KMS-11 (cell line): Measurements from ENCODE around the gene MAPK1.

Experiments
- H2AFZ ChIP-seq: fragments of 200-600 bp; sonication (generic); 2 replicates; pipeline ENCODE4 v1.6.1; 2016; ENCODE audit warnings: antibody characterized with exemption, mixed run types, low read depth
- H3K27ac ChIP-seq: fragments of 200-600 bp; sonication (generic); 2 replicates; pipeline ENCODE4 v1.6.1; 2016; ENCODE audit warnings: mild to moderate bottlenecking, mixed run types
- H3K27me3 ChIP-seq: fragments of 200-600 bp; sonication (generic); 2 replicates; pipeline ENCODE4 v1.6.1; 2017; ENCODE audit warnings: mild to moderate bottlenecking, low read depth, mixed run types, moderate library complexity; ENCODE audit not compliant: insufficient read depth
- H3K36me3 ChIP-seq: fragments of 200-600 bp; sonication (generic); 2 replicates; pipeline ENCODE4 v1.6.1; 2017; ENCODE audit warnings: mild to moderate bottlenecking, mixed run types; ENCODE audit not compliant: insufficient read depth
- H3K4me1 ChIP-seq: fragments of 200-600 bp; sonication (generic); 2 replicates; pipeline ENCODE4 v1.6.1; 2016; ENCODE audit warnings: mild to moderate bottlenecking, low read depth, mixed run types; ENCODE audit not compliant: poor library complexity, severe bottlenecking
- H3K4me2 ChIP-seq: fragments of 200-600 bp; sonication (generic); 2 replicates; pipeline ENCODE4 v1.7.0; 2016; ENCODE audit warnings: mild to moderate bottlenecking, mixed run types
- H3K4me3 ChIP-seq: fragments of 200-600 bp; sonication (generic); IDR thresholded peaks from 2 replicates; pipeline ENCODE4 v1.6.1; 2017; ENCODE audit warnings: low read depth, low read length, mixed read lengths; ENCODE audit not compliant: insufficient read depth
- H3K79me2 ChIP-seq: fragments of 200-600 bp; sonication (generic); 2 replicates; pipeline ENCODE4 v1.6.1; 2016; ENCODE audit warnings: low read depth, mixed run types; ENCODE audit not compliant: insufficient read depth
- H3K9ac ChIP-seq: fragments of 200-600 bp; sonication (generic); 2 replicates; pipeline ENCODE4 v1.6.1; 2016; ENCODE audit warnings: mild to moderate bottlenecking, mixed run types
- H4K20me1 ChIP-seq: fragments of 200-600 bp; sonication (generic); 2 replicates; pipeline ENCODE4 v1.6.1; 2016; ENCODE audit warnings: mild to moderate bottlenecking, mixed run types; ENCODE audit not compliant: insufficient read depth
- CTCF ChIP-seq: fragments of 200-600 bp; sonication (generic); conservative IDR thresholded peaks from 2 replicates; pipeline ENCODE4 v1.6.1; 2017; ENCODE audit warnings: low read depth, mild to moderate bottlenecking, antibody characterized with exemption, low read length, moderate library complexity, mixed read lengths

Gene MAPK1

DNA sequence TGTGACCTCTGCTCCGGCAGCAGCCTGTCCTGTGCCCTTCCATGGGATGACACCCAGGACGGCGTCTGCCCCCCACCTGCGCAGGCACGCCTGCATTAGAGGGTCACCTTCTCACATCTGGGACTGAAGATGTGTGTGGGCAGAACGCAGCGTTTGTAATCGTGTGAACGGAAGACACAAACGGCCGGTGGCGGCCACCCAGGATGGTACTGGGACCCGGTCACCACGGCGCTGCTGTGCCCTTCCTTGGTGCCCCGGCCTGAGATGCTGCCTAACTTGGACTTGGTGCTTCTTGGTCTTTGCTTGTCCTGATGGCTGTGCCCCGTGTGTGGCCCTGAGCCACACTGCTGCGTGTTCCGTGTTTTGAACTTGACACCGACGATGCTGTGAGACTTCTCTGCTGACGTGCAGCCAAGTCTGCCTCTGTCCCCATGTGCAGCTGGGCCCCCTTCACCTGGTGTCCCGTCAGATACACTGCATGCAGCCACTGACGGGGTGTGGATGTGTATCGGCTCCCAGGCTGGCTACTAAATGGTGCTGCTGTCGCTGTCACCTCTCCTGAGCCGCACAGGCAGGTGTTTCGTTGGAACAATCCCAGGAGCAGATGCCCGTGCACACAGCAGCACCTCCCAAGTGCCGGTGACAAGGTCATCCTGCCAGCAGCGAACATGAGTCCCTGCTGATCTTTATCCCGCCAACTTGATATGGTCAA, 153.2 kb downstream of the MAPK1 start:
- no peaks in the 10 kb centered on the region for H3K27me3 ChIP-seq
- H3K4me2 ChIP-seq = no peak overlapping the region
- no peaks in the 10 kb centered on the region for H4K20me1 ChIP-seq
- no peaks in the 10 kb centered on the region for H3K36me3 ChIP-seq
- no peak for TF ChIP-seq CTCF
- no peak overlapping the region for H3K4me3 ChIP-seq
- H2AFZ ChIP-seq = no peak overlapping the region
- H3K4me1 ChIP-seq = peaks cover 18% of the 10 kb centered on the region
- no peak overlapping the region for H3K9ac ChIP-seq
- H3K27ac ChIP-seq = no peak overlapping the region
- no peaks in the 10 kb centered on the region for H3K79me2 ChIP-seq

GRCh38 chr22:21713428-21714058, 153.9 kb downstream of the MAPK1 start:
- peak; percentile 43 for TF ChIP-seq CTCF
- Histone ChIP-seq H4K20me1 (no peaks in the 10 kb centered on the region), H3K36me3 (no peaks in the 10 kb centered on the region), H2AFZ (peak overlapping the region; percentile 18; the same call in 1 of the 2 replicates), H3K4me1 (peaks cover 18% of the 10 kb centered on the region), H3K4me3 (no peak overlapping the region), H3K27ac (no peak overlapping the region), H3K79me2 (no peaks in the 10 kb centered on the region), H3K9ac (no peak overlapping the region), H3K27me3 (no peaks in the 10 kb centered on the region), H3K4me2 (peak overlapping the region; percentile 8; the same call in 1 of the 2 replicates)

DNA sequence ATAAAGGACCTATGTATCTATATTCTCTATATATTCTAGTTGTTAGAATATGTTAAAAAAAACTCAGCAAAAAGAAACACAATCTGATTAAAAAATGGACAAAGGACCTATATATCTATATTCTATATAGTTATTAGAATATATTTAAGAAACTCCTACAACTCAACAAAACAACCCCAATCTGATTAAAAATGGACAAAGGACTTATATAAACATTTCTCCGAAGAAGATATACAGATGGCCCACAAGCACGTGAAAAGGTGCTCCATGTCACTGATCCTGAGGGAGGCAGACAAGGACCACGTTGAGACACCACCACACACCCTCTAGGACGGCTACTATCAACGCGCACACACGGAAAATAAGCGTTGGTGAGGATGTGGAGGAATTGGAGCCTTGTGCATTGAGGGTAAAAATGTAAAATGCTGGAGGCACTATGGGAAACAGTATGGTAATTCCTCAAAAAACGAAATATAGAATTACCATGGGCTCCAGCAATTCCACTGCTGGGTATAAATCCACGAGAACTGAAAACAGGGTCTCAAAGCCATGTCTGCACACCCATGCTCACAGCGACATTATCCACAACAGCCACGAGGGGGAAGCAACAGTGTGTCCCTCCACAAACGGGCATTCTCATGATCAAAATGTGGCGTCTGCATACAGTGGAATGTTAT, 154.6 kb downstream of the MAPK1 start:
- Histone ChIP-seq H3K4me3 (no peak overlapping the region), H3K27me3 (no peaks in the 10 kb centered on the region)
- TF ChIP-seq CTCF = peak; percentile 90

DNA sequence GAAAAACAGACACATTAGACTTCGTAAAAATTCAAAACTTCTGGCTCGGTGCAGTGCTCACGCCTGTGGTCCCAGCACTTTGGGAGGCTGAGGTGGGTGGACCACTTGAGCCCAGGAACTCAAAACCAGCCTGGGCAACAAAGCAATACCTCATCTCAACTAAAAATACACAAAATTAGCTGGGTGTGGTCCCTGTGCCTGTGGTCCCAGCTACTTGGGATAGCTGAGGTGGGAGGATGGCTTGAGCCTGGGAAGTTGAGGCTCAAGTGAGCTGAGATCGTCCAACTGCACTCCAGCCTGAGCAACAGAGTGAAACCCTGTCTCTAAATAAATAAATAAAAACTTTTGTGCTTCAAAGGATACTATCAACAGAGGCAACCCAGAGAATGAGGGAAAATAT, 155.6 kb downstream of the MAPK1 start:
- H3K4me2 ChIP-seq = no peak overlapping the region
- no peak overlapping the region for H3K27ac ChIP-seq
- H3K27me3 ChIP-seq = no peaks in the 10 kb centered on the region
- no peaks in the 10 kb centered on the region for H4K20me1 ChIP-seq
- H3K36me3 ChIP-seq = no peaks in the 10 kb centered on the region
- H3K9ac ChIP-seq = no peak overlapping the region
- no peak overlapping the region for H3K4me3 ChIP-seq
- no peak overlapping the region for H2AFZ ChIP-seq
- H3K4me1 ChIP-seq = peaks cover 18% of the 10 kb centered on the region
- no peaks in the 10 kb centered on the region for H3K79me2 ChIP-seq
- no peak for TF ChIP-seq CTCF

More for the DNA sequence above, 154.6 kb downstream of the MAPK1 start:
- H3K36me3 ChIP-seq = no peaks in the 10 kb centered on the region
- H3K4me1 ChIP-seq = peaks cover 18% of the 10 kb centered on the region
- no peak overlapping the region for H3K27ac ChIP-seq
- H4K20me1 ChIP-seq = no peaks in the 10 kb centered on the region
- H3K4me2 ChIP-seq = peak overlapping the region; percentile 8; the same call in 1 of the 2 replicates
- peak overlapping the region; percentile 18; the same call in 1 of the 2 replicates for H2AFZ ChIP-seq
- H3K79me2 ChIP-seq = no peaks in the 10 kb centered on the region
- H3K9ac ChIP-seq = no peak overlapping the region
